CD4-positive, alpha-beta T cell (primary cell): ENCODE results near the gene PCYT1A. TPM values are rescaled to one million over a fixed set of nuclear protein-coding genes. Genes with fewer than 3 reads are reported as not detected.

ENCODE experiments used
- ATAC-seq: fragments of 200-7000 bp; cut with Tn5 transposase; one replicate; pipeline ENCODE4 v1.10.0; 2022; ENCODE audit warnings: mild to moderate bottlenecking; ENCODE audit not compliant: poor library complexity
- CTCF ChIA-PET: fragments of 350-600 bp; sonication (Branson Sonifier 250); formaldehyde crosslinking; loops from one replicate; lab custom pipeline; 2021; ENCODE audit warnings: antibody characterized with exemption, inconsistent platforms; lab: Charles Lee
- POLR2A ChIA-PET: fragments of 350-600 bp; sonication (Branson Sonifier 250); formaldehyde crosslinking; loops from one replicate; lab custom pipeline; 2021; ENCODE audit warnings: antibody characterized with exemption, inconsistent platforms; lab: Charles Lee
- DNase-seq, 14 experiments: peaks; one replicate each; pipeline ENCODE4 v3.0.0-alpha.2; 2013 to 2020; ENCODE audit warnings: mixed read lengths in 2 of 14
- H3K27ac ChIP-seq, 2 donors: one replicate each; pipeline versions ENCODE4 v1.5.1 to v1.7.0; 2013; ENCODE audit warnings: low read length in 2 of 2, low read depth in 1 of 2, mild to moderate bottlenecking in 1 of 2
- H3K27me3 ChIP-seq, 2 experiments: 1 replicate in 1 of 2; 2 replicates in 1 of 2; pipeline versions ENCODE4 v1.6.1 to v1.7.0; 2013; ENCODE audit warnings: low read length in 2 of 2, control low read depth in 1 of 2, mild to moderate bottlenecking in 1 of 2, moderate library complexity in 1 of 2; ENCODE audit not compliant: insufficient read depth in 2 of 2, control insufficient read depth in 1 of 2
- H3K36me3 ChIP-seq: one replicate; pipeline ENCODE4 v1.6.1; 2013; ENCODE audit warnings: low read length, control low read depth; ENCODE audit not compliant: insufficient read depth
- H3K4me1 ChIP-seq: one replicate; pipeline ENCODE4 v1.6.1; 2013; ENCODE audit warnings: low read length, control low read depth; ENCODE audit not compliant: insufficient read depth
- H3K4me3 ChIP-seq: one replicate; pipeline ENCODE4 v1.5.1; 2013; ENCODE audit warnings: mild to moderate bottlenecking, low read length, moderate library complexity
- H3K9me3 ChIP-seq, 2 experiments: 1 replicate in 1 of 2; 2 replicates in 1 of 2; pipeline versions ENCODE4 v1.6.1 to v1.7.0; 2013; ENCODE audit warnings: low read length in 2 of 2, mild to moderate bottlenecking in 2 of 2, control low read depth in 1 of 2, moderate library complexity in 1 of 2; ENCODE audit not compliant: control insufficient read depth in 1 of 2, insufficient read depth in 1 of 2
- H3K27ac Mint-ChIP-seq: one replicate; pipeline ENCODE4 v1.8.0; 2020; ENCODE audit warnings: mixed read lengths
- H3K27me3 Mint-ChIP-seq: one replicate; pipeline ENCODE4 v1.8.0; 2021; ENCODE audit warnings: mixed read lengths
- H3K36me3 Mint-ChIP-seq: one replicate; pipeline ENCODE4 v1.8.0; 2021; ENCODE audit warnings: low read depth, mixed read lengths
- H3K4me1 Mint-ChIP-seq: one replicate; pipeline ENCODE4 v1.8.0; 2021; ENCODE audit warnings: low read depth, mixed read lengths
- H3K4me3 Mint-ChIP-seq: one replicate; pipeline ENCODE4 v1.8.0; 2020; ENCODE audit warnings: mild to moderate bottlenecking, mixed read lengths
- H3K9me3 Mint-ChIP-seq: one replicate; pipeline ENCODE4 v1.8.0; 2020; ENCODE audit warnings: mixed read lengths
- CTCF ChIP-seq: fragments of 200-600 bp; IDR thresholded peaks from one replicate; pipeline ENCODE4 v1.8.0; 2022; ENCODE audit warnings: antibody characterized with exemption, mild to moderate bottlenecking
- intact Hi-C, 2 experiments: fragments of 100-400 bp; cut with DNase I in 1 of 2; cut with micrococcal nuclease in 1 of 2; formaldehyde crosslinking; loops; one replicate each; pipeline versions ENCODE4 v1.15.1 to v1.9.0; 2023 to 2025; cut with DNase I, micrococcal nuclease
- total RNA-seq, 174 experiments: library from RNA in 2 of 174; stranded (reverse) in 2 of 174; gene quantifications; one replicate each; pipeline ENCODE4 v1.2.3 and lab custom pipeline; 2021 to 2026

PCYT1A gene
- total RNA-seq, 2 experiments from 2014 or later: 49.8 to 54.7 TPM

DNA sequence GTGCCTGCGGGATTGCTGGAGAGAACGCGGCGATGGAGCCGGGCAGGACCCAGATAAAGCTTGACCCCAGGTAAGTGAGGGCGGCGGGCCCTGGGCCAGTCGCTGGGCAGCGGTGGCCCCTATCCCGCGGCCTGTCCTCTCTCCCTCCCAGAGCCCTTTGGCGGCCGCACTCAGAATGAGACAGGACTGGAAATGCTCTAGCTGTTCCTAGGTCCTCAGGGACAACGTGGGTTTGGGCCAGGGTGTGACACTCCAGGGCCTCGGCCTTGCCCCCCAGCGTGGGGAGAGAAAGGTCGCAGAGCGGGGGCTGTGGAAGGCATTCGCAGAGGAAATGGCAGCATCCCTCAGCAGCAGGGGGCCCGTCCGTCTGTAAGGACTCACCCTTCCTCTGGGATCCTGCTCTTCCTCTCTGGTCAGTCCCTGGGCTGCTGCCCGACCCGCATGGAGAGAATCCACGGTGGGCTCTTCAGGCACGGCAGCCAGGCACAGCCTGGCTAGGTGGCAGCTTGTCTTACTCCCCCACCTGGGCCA lies 70.8 kb downstream of the PCYT1A start:
- Histone ChIP-seq H3K27ac (no peak overlapping the region), H3K27me3 (no peaks in the 10 kb centered on the region), H3K9me3 (no peaks in the 10 kb centered on the region), H3K36me3 (no peaks in the 10 kb centered on the region), H3K4me1 (peaks cover 16% of the 10 kb centered on the region), H3K4me3 (no peak overlapping the region)
- CTCF ChIA-PET: no interaction called here
- no peak for ATAC-seq
- DNase-seq: no peak
- H3K27ac Mint-ChIP-seq: no peak overlapping the region
- H3K9me3 Mint-ChIP-seq: no peaks in the 10 kb centered on the region
- POLR2A ChIA-PET: no interaction called here
- no peak overlapping the region for H3K4me3 Mint-ChIP-seq
- H3K4me1 Mint-ChIP-seq: peaks cover 10% of the 10 kb centered on the region
- no peaks in the 10 kb centered on the region for H3K36me3 Mint-ChIP-seq
- intact Hi-C loops: no loop called here
- no peak for TF ChIP-seq CTCF
- no peaks in the 10 kb centered on the region for H3K27me3 Mint-ChIP-seq

- no peaks in the 10 kb centered on the region for H3K9me3 ChIP-seq
- DNase-seq (no peak), ATAC-seq (no peak)
- POLR2A ChIA-PET: no interaction called here
- no peaks in the 10 kb centered on the region for H3K36me3 Mint-ChIP-seq
- H3K4me3 ChIP-seq: no peak within 1 kb of the TSS
- H3K4me1 ChIP-seq: peaks cover 16% of the 10 kb centered on the region
- H3K4me3 Mint-ChIP-seq: no peak within 1 kb of the TSS
- H3K27me3 ChIP-seq: no peaks in the 10 kb centered on the region
- H3K27me3 Mint-ChIP-seq: no peaks in the 10 kb centered on the region
- no peak within 1 kb of the TSS for H3K27ac ChIP-seq
- H3K27ac Mint-ChIP-seq: no peak within 1 kb of the TSS
- no peak for TF ChIP-seq CTCF
- CTCF ChIA-PET: no interaction called here
- H3K9me3 Mint-ChIP-seq: no peaks in the 10 kb centered on the region
- intact Hi-C loops: no loop called here
- no peaks in the 10 kb centered on the region for H3K36me3 ChIP-seq
- peaks cover 10% of the 10 kb centered on the region for H3K4me1 Mint-ChIP-seq
These were observed 71.4 kb downstream of the PCYT1A start, which contains the start of gene SLC51A for GRCh38 chr3:196216089-196216564. TSS of gene SLC51A (plus strand) at chr3:196216534. CDS start at chr3:196216713, 179 bp downstream.

DNA sequence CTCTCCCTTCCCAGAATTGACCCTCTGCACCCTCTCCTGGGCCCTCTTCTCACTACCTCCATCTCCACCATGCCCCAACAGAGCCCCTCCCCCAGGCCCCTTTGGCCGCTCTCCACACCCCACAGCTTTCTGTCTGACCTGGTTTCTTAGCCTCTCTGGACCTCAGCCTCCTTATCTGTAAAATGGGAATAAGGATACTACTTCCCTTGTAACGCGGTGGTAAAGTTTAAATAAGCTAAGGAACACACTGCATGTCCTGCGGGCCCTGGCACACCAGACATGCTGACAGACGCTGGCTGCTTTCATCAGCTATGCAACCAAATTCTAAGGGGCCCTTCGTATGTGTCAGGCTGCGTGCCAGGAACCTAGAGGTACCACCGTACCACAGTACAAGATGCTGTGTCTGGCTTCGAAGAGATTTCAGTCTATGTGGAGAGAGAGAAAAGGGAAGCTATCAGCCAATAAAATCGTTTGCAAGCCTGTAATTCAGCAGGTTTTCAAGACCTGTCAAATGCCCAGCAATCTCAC lies 72.0 kb downstream of the PCYT1A start:
- no peaks in the 10 kb centered on the region for H3K27me3 ChIP-seq
- CTCF ChIA-PET: no interaction called here
- no peaks in the 10 kb centered on the region for H3K27me3 Mint-ChIP-seq

More for the DNA sequence above, 72.0 kb downstream of the PCYT1A start:
- H3K27ac Mint-ChIP-seq: no peak overlapping the region
- peaks cover 10% of the 10 kb centered on the region for H3K4me1 Mint-ChIP-seq
- Histone ChIP-seq H3K4me1 (peaks cover 16% of the 10 kb centered on the region), H3K9me3 (no peaks in the 10 kb centered on the region), H3K4me3 (no peak overlapping the region), H3K36me3 (no peaks in the 10 kb centered on the region), H3K27ac (no peak overlapping the region)
- no peak overlapping the region for H3K4me3 Mint-ChIP-seq
- intact Hi-C loops: no loop called here
- no peaks in the 10 kb centered on the region for H3K36me3 Mint-ChIP-seq
- no peak for TF ChIP-seq CTCF
- POLR2A ChIA-PET: no interaction called here
- H3K9me3 Mint-ChIP-seq: no peaks in the 10 kb centered on the region
- DNase-seq (no peak), ATAC-seq (no peak)
